ENCODE measurements around the gene CASP8AP2.
"Not testable (repeated sequence)": the region's sequence is repeated elsewhere in the genome, so short reads cannot be mapped to it uniquely, and the experiment has no call there.

The CASP8AP2 gene

GRCh38 chr6:89829472-89830169, at the start of gene CASP8AP2:
CASP8AP2 (plus strand) TSS chr6:89829880.
- DNase-seq: peak; percentile 94

DNA sequence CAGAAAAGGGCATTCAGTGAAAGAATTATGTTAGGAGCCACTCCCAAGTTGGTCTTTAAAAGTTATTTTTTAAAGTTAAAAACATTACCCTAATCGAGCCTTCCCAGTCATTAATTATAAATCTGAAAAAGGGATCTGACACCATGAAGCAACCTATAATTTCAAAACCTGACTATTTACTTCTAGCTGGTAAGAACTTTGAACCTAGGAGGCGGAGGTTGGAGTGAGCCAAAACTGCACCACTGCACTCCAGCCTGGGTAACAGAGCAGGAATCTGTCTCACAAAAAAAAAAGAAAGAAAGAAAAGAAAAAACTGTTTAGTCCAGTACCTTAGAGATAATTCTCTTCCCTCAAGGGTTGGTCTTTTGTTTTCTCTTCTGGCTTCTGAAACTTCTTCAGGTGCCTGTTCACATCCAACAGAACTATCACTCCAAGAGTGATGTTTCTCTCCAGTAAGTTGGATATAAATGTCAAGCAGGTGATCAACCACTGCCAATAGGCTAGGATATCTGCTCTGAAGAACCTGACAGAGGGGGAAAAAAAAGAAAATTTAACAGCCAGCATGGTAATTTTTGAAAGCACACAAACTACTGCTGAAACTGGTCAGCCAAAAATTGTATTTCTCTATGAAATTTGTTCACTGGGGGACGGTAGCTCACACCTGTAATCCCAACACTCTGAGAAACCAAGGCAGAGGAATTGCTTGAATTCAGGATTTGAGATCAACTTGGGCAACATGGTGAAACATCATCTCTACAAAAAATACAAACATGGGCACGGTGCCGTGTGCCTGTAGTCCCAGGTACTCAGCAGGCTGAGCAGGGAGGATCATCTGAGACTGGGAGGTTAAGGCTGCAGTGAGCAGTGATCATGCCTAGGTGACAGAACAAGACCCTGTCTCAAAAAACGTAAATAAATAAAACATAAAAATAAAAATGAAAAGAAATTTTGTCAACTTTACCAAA, 48.3 kb upstream of the CASP8AP2 start:
- DNase-seq: no peak

DNA sequence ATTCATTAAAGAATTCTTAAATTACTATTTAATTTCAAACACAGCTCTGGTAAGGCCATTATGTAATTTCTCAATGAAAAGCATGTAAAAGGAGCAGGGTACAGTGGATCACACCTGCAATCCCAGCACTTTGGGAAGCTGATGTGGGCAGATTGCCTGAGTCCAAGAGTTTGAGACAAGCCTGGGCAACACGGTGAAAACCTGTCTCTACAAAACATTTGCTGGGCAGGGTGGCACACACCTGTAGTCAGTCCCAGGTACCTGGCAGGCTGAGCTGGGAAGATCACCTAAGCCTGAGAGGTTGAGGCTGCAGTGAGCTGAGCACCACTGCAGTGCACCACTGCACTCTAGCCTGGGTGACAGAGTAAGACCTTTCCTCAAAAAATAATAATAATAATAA, 47.5 kb upstream of the CASP8AP2 start:
- DNase-seq: no peak

- not testable (repeated sequence) for DNase-seq
These were observed 46.4 kb upstream of the CASP8AP2 start for GRCh38 chr6:89783293-89783692.

DNA sequence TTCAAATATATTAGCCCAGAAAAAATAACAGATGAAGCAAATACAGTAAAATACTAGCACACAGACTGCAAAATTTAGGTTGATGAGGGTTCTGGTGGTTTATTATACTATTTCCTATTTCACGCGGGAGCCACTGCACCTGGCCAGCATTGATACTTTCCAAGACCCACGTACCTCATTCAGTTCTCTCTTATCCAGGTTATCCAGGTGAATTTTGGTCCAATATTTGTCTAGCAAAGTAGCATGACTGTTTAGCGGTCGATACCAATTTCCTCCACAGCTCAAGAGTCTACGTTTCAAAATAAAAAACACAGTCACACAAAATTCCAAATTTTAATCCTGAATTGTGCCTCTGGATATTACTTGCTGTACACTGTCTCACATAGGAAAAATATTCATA, 44.8 kb upstream of the CASP8AP2 start:
- DNase-seq: no peak

DNA sequence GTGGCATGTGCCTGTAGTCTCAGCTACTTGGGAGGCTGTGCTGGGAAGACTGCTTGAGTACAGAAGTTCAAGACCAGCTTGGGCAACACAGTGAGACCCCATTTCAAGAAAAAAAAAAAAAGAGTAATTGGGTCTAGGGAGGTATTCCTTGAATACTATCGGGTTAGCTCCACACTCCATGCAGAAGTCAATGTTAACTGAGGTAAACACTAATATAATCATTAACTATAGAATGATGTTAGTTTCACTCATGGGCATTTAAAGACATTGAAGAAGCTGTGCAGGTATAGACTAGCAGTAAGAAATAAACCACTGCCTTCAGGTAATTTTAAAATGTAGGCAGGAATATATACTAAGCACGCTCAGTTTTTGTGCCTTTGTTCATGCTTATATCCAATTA, 42.7 kb upstream of the CASP8AP2 start:
- no peak for DNase-seq

GRCh38 chr6:89787660-89788328, 41.9 kb upstream of the CASP8AP2 start:
- DNase-seq: no peak

DNA sequence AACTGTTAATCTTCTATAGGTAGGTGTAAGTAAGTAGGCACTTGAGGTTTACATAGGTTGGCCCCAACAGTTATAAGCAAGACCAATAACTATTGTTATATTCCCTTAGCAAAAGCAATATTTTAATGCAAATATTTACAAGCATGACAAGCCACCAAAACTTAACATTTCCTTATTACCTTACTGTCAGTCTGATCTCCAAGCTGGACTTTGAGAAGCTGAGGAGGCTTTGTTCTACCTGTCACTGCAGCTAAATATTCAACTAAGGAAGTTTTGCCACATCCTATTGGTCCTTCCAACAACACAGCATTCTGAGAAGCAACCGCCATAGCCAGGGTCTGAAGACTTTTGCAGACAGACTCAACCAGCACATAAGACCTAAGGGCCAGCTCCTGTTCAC, 39.7 kb upstream of the CASP8AP2 start:
- no peak for DNase-seq

DNA sequence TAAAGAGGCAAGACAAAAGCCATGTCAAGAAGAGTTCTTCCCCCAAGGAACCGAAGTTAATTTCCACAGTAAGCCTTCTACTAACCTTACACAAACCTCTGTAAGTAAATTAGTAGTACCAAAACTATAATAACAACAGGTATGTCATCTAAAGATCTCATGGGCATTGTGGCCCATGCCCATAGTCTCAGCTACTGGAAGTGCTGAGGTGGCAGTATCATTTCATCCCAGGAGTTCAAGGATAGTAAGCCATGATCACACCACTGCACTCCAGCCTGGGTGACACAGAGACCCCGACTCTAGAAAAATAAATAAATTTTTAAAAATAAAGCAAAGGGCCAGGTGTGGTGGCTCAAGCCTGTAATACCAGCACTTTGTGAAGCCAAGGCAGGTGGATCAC, 39.3 kb upstream of the CASP8AP2 start:
- no peak for DNase-seq

- DNase-seq: no peak
These were observed 36.8 kb upstream of the CASP8AP2 start for GRCh38 chr6:89792881-89793280.

- no peak for DNase-seq
These were observed 36.1 kb upstream of the CASP8AP2 start for GRCh38 chr6:89793586-89793985.

DNA sequence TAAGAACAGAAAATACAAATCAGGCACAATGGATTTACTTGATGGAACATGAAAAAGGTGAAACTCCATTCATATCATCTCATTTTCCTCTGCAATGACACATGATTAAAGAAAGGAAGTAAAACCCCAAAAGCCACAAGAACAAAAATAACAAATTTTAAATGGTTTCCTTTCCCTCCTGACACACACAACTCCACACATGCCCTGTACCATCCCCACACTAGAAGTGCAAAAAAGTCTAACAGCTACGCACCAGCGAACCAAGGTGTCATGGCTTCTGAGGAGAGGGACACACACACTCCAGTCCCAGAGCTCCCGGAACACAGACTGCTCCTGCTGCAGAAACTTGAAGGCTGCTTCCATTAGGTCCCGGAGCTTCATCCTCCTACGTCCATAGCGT, 35.4 kb upstream of the CASP8AP2 start:
- DNase-seq: no peak

DNA sequence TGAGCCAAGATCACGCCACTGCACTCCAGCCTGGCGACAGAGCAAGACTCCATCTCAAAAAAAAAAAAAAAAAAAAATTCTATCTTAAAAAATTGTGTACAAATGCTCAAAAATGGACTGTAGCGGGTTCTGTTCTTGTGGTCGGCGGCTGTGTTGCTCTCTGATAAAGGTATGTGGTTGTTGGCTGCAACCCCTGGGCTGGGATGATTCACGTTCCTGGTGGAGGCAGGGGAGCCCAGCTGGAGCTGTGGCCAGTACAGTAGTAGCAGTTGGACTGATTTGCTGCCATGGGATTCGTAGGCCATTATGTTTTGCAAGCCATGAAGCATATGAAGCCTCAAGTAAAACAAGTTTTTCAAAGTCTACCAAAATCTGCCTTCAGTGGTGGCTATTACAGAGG, 32.4 kb upstream of the CASP8AP2 start:
- DNase-seq: no peak

DNA sequence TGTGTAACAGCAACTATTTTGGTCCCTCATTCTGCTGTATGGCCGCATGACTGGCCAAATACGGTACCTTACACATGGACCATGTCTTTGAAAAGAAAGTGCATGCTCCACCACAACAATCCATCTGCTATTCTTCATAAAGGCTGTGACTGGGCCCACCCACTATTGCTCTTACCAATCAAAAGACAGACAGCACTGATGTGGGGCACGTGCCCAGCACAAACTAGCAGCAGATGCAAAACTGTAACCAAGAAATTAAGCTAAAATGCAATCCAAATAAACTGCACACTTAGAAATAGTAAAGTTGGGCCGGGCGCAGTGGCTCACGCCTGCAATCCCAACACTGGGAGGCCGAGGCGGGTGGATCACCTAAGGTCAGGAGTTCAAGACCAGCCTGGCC, 30.6 kb upstream of the CASP8AP2 start:
- DNase-seq: no peak

DNA sequence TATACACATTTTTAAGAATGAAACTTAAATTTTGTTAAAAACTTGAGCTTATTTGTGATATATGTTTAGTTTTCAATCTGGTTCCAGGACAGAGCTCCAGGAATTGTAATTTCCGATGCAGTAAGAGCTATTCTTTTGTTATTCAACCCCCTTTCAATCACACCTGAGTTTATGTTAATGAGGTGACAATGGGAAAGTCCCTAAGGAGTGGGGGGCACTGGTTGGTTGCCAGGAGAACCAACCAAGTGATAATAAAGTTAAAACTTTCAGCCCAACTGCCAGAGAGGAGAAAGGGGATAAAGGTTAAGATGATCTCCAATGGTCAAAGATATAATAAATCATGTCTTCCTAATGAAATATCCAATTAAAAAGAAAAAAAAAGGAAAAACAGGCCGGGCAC, 29.9 kb upstream of the CASP8AP2 start:
- no peak for DNase-seq

DNA sequence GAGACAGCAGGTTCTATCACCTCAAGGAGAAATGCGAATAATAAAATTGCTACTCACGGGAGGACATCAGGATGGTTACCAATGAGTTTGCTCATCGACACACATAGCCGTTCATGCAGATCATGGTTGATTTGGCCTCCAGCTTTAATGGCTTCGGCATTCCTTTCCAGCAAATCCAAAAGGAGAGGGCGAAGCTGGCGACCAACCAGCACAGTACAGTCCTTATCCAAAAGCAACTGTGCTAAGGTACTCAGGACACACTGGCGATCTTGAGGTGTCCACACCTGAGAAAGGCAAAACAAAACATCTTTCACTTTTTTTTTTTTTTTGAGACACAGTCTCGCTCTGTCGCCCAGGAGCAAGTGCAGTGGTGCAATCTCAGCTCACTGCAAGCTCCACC, 26.4 kb upstream of the CASP8AP2 start:
- DNase-seq: no peak

DNA sequence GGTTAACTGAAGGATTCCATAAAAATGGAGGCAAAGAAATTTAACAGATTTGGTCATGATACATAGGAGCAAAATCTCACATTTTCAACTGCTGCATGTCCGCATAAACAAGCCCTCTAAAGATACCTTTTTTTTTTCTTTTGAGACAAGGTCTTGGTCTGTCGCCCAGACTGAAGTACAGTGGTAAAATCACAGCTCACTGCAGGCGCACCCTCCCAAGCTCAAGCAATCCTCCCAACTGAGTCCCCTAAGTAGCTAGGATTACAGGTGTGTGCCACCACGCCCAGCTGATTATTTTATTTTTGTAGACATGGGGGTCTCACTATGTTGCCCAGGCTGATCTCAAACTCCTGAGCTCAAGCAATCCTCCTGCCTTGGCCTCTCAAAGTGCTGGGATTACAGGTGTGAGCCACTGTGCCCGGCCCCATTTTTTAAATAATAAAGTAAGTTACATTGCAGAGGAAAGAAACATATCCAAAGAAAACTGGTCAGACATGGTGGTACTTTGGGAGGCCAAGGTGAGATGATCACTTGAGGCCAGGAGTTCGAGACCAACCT, 23.8 kb upstream of the CASP8AP2 start:
- no peak for DNase-seq

GRCh38 chr6:89807581-89807980, 22.1 kb upstream of the CASP8AP2 start:
- DNase-seq: no peak

GRCh38 chr6:89813422-89813821, 16.3 kb upstream of the CASP8AP2 start:
- DNase-seq: not testable (repeated sequence)

DNA sequence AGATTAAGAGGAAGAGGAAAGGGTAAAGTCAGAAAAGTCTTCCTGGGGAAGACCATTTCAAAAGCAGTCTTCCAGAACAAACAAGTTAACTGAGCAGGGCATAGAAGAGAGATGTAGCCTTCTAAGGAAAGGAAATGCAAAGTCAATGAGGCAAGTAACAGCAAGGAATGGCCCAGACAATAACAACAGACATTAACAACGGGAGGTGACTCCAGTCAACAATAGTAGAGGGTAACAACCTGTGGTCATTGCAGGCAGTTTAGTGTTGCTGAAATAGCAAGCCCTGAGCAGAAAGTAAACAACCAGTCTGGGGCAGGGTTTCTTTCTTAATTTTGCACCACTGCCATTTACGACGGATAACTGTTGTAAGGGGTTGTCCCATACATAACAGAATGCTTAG, 12.2 kb upstream of the CASP8AP2 start:
- DNase-seq: no peak

GRCh38 chr6:89818977-89819335, 10.7 kb upstream of the CASP8AP2 start:
- DNase-seq: no peak

DNA sequence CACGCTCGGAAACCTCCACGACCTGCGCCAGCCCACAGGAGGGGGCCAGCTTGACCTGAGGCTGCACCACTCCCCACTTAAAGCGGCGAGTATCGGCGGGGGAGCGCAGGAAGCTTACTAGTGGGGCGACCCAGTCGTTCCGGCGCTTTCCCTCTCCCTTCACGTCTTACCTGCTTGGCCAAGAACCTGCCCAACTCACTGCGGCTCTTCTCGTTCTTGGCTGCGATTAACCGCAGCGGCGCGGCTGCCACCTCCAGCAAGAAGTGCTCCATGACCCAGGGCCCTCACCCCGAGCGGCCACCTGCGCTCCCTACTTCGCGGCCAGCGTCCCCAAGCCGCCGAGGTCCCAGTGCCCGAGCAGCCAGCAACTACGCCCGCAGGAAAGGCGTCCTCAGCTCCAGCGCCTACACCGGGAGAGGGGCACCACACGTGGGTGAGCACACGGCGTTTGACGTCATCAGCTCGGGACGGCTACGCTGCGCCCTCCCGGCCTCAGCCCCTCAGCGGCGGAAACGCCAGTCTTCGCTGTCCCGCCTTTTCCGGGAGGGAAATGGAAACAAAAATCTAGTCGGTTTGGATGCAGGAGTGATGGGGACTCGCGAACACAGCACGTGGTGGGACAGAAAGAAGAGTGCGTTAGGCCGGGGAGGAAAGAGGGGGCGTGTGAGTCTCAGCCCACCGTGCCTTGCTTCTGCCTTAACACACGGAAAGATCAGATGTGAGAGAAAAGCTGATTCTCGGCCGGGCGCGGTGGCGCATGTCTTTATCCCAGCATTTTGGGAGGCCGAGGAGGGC, 10.1 kb upstream of the CASP8AP2 start, which contains the start of gene MDN1:
MDN1 (minus strand) TSS at position 459 of the 795 bp plus-strand sequence; CDS start at position 272, 187 bp downstream.
- peak; percentile 61 for DNase-seq
